ENCODE data around the gene PPP2R3C.
"Not testable (repeated sequence)": the region's sequence is repeated elsewhere in the genome, so short reads cannot be mapped to it uniquely, and the experiment has no call there.

Gene PPP2R3C

DNA sequence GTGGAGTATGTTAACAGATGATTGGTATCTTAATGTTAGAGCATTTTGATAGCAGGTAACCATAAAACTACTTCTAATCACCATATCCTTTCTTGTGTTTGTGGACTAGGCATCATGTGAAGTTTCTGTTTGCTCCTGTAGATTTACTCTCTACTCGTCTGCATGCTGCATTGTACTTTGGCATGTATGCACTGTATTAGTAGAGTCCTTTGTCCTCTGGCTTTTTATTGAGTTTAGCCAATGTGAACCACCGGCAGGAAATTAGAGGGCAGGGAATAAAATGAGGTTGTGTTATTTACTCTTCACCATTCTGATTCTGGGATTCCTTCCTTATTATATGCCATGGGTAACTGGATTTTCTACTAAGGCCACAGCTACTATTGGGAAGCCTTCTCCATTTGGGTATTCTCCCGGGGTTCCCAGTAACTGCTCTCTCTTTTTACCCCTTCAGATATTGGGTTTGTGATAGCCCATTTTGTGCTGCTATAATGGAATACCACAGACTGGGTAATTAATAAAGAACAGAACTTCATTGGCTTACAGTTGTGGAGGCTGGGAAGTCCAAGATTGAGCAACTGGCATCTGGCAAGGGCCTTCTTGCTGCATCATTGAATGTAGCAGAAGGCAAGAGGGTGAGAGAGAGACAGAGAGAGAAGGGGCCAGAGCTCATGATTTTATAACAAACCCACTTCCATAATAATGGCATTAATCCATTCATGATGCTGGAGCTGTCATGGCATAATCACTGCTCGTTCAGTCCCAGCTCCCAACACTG is 53.4 kb downstream of the PPP2R3C start:
- no peak overlapping the region for H3K4me3 ChIP-seq (replicated peaks; ENCODE audit: low read depth, low read length)
- no peak for DNase-seq (ENCODE audit: extremely low read depth, low read depth)
- TF ChIP-seq, protein P1, sequence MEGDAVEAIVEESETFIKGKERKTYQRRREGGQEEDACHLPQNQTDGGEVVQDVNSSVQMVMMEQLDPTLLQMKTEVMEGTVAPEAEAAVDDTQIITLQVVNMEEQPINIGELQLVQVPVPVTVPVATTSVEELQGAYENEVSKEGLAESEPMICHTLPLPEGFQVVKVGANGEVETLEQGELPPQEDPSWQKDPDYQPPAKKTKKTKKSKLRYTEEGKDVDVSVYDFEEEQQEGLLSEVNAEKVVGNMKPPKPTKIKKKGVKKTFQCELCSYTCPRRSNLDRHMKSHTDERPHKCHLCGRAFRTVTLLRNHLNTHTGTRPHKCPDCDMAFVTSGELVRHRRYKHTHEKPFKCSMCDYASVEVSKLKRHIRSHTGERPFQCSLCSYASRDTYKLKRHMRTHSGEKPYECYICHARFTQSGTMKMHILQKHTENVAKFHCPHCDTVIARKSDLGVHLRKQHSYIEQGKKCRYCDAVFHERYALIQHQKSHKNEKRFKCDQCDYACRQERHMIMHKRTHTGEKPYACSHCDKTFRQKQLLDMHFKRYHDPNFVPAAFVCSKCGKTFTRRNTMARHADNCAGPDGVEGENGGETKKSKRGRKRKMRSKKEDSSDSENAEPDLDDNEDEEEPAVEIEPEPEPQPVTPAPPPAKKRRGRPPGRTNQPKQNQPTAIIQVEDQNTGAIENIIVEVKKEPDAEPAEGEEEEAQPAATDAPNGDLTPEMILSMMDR (IDR thresholded peaks at IDR 0.05; ENCODE audit: low read depth, low read length, missing control alignments), result no peak

DNA sequence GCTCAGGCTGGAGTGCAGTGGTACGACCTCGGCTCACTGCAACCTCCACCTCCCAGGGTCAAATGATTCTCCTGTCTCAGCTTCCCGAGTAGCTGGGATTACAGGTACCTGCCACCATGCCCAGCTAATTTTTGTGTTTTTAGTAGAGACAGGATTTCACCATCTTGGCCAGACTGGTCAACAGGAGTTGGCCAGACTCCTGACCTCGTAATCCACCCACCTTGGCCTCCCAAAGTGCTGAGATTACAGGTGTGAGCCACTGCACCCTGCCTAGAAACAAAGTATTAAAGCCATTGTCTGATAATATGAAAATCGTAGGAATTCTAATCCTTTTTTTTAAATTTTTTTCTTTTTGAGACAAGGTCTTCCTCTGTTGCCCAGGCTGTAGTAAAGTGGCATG is 56.1 kb downstream of the PPP2R3C start:
- not testable (repeated sequence) for H3K4me3 ChIP-seq (replicated peaks; ENCODE audit: low read depth, low read length); DNase-seq (ENCODE audit: extremely low read depth, low read depth)

DNA sequence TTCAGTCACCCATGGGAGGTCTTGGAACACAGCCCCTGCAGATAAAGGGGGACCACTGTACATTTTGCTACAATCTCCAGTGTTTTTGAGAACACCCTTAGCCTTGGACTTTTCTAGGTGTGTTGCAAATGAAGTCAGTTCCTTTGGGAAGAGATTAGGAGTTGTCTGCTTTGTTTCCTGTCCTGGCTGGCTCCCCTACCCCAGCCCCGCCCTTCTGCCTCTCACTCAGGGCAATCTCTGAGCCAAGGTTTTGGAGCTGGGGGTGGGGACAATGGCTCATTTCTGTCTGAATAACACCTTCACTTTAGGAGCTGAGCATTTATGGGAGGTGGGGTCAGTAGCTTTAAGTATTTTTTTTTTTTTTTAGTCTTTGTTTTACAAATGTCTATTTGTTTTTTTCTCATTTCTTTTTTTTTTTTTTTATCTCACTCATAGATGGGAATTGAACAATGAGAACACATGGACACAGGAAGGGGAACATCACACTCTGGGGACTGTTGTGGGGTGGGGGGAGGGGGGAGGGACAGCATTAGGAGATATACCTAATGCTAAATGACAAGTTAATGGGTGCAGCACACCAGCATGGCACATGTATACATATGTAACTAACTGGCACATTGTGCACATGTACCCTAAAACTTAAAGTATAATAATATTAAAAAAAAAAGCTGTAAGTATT is 60.5 kb downstream of the PPP2R3C start:
- not testable (repeated sequence) for H3K4me3 ChIP-seq (replicated peaks; ENCODE audit: low read depth, low read length); DNase-seq (ENCODE audit: extremely low read depth, low read depth)

DNA sequence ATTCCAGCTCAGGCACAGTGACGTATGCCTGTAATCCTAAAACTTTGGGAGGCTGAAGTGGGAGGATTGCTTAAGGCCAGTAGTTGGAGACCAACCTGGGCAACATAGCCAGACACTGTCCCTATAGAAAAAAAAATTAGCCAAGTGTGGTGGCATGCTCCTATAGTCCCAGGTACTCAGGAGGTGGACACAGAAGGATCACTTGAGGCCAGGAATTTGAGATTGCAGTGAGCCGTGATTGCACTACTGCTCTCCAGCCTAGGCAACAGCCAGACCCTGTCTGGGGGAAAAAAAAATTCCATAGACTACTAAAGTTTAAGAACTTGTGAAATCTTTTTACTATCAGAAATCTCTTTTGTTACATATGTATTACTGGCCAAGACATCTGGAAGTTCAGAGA is 69.2 kb downstream of the PPP2R3C start:
- DNase-seq (ENCODE audit: extremely low read depth, low read depth), result no peak
- H3K4me3 ChIP-seq (replicated peaks; ENCODE audit: low read depth, low read length), result no peak overlapping the region
- TF ChIP-seq, protein P1 (IDR thresholded peaks at IDR 0.05; ENCODE audit: low read depth, low read length, missing control alignments), result no peak

DNA sequence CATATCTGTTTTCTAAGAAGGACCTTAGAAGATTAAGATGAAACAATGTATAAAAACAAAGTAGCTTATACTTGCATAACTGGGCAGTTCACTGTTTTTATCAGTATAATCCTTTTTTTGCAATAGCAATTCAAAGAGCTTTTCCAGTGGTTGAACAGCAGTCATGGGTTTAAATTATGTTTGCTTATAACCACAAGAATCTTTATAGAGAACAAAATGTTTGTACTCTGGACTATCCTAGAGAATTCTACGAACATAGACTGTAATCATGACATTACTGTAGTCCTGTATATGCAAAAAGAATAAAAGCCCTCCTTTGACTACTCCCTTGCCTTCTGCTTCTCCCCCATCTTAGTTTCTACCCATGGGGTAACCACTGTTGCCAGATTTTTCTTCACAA is 70.0 kb downstream of the PPP2R3C start:
- H3K4me3 ChIP-seq (replicated peaks; ENCODE audit: low read depth, low read length), result no peak overlapping the region
- no peak for DNase-seq (ENCODE audit: extremely low read depth, low read depth)
- TF ChIP-seq, protein P1 (IDR thresholded peaks at IDR 0.05; ENCODE audit: low read depth, low read length, missing control alignments), result no peak

DNA sequence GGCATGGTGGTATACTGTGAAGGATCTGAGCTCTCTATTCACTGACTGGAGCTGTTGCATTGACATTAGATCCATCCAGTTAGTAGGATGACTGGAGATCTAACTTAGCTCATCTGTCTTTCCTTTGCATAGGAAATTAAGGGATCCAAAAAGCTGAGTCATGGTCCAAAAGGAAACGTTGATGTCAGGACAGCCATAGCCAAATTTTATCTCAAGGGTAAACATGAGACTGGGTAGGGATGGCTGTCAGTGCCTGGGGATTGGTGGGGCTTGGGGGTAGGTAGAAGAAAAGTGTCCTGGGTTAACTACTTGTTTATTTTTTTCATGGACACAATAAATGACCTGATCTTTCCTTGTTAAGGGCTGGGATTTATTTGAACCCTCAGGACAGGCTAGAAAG is 71.1 kb downstream of the PPP2R3C start:
- DNase-seq (ENCODE audit: extremely low read depth, low read depth), result peak; percentile 20
- TF ChIP-seq, protein P1 (IDR thresholded peaks at IDR 0.05; ENCODE audit: low read depth, low read length, missing control alignments), result no peak
- H3K4me3 ChIP-seq (replicated peaks; ENCODE audit: low read depth, low read length), result no peak overlapping the region

DNA sequence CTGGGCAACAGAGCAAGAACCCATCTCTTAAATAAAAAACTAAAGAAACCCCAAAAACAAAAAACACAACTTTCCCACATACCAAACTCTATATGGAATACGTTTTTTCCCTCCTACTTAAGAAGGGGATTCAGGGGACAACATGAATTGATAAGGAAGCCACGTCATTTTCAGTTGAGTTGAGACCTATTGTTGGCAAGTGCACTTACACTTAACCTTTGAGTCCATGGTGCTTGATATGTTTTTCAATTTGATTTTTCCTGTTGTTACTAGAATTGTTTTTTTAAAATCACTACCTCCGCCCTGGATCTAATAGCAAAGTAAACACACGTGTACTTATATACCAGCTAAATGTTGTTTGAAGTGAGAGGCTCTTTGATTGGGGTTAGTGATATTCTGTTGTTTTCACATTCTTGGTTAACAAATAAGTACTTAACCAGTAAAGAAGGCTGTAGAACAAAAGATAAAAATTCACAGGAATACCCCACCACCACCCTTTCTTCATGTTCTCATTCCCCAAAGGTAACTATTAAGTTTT is 73.7 kb downstream of the PPP2R3C start:
- H3K4me3 ChIP-seq (replicated peaks; ENCODE audit: low read depth, low read length), result no peak overlapping the region
- TF ChIP-seq, protein P1 (IDR thresholded peaks at IDR 0.05; ENCODE audit: low read depth, low read length, missing control alignments), result no peak
- no peak for DNase-seq (ENCODE audit: extremely low read depth, low read depth)
